DOHH2 (cell line): ENCODE results near the gene HPSE2.

Experiments
- CTCF ChIP-seq: fragments of 200-600 bp; sonication (generic); IDR thresholded peaks from one replicate; pipeline ENCODE4 v1.5.1; 2014; ENCODE audit warnings: antibody characterized with exemption, mild to moderate bottlenecking, low read depth, low read length; ENCODE audit not compliant: poor library complexity, severe bottlenecking
- EZH2phosphoT487 ChIP-seq: fragments of 200-600 bp; sonication (generic); IDR thresholded peaks from 2 replicates; pipeline ENCODE4 v1.6.1; 2017; ENCODE audit warnings: borderline replicate concordance, mild to moderate bottlenecking, antibody characterized with exemption, low read length, moderate library complexity, mixed read lengths

GRCh38 chr10:98855403-98856189, 380.1 kb downstream of the HPSE2 start:
- TF ChIP-seq CTCF (no peak), EZH2phosphoT487 (no peak)
